ENCODE results near the gene EPN1. TPM values are rescaled to one million over a fixed set of nuclear protein-coding genes. Genes with fewer than 3 reads are reported as not detected.

EPN1 gene
- total and polyA plus RNA-seq, 2 of the 13 experiments (the other 11 are each of a cell fraction or from before 2014, with no cell fraction given): 28.9 to 31.7 TPM

DNA sequence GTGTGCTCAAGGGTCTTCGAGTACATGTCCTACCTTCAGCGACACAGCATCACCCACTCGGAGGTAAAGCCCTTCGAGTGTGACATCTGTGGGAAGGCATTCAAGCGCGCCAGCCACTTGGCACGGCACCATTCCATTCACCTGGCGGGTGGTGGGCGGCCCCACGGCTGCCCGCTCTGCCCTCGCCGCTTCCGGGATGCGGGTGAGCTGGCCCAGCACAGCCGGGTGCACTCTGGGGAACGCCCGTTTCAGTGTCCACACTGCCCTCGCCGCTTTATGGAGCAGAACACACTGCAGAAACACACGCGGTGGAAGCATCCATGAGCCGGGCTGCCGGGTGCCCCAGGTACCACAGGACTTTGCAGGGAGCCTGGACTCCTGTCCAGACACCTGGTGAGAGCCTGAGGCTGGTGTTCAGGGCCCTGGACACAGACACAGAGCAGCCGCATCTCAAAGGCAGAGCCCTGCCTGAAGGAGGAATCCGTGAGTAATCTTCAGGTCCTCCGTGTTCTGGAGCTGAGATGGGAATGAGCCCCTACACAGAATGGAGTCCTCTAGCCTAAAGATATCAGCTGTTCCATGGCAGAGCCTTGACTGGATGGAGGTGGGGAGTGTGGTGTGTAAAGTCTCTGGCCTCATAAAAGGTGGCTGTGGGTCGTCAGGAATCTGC, 30.0 kb upstream of the EPN1 start:
- Histone ChIP-seq H2AFZ (ENCODE audit: low read length) (no peak overlapping the region), H3K9me3 (ENCODE audit: low read length) (no peaks in the 10 kb centered on the region), H3K4me3 (replicated peaks in 1 of 3; ENCODE audit: insufficient read depth in 1 of 3, low read depth in 2 of 3, low read length in 3 of 3) (peak overlapping the region; percentile 92 to 96 (median 92); a peak in 5 of 6 replicates), H3K36me3 (replicated peaks in 1 of 2; ENCODE audit: control insufficient read depth in 1 of 2, insufficient read depth in 2 of 2, low read length in 2 of 2) (peaks cover 0 to 10% of the 10 kb centered on the region in 2 experiments; a peak in 2 of 5 replicates), H3K79me2 (ENCODE audit: insufficient read depth, low read length) (peaks cover 41% of the 10 kb centered on the region), H3K4me2 (ENCODE audit: low read depth, low read length) (peak overlapping the region; percentile 84), H3K27me3 (ENCODE audit: control insufficient read depth in 1 of 2, insufficient read depth in 2 of 2, low read length in 2 of 2) (no peaks in the 10 kb centered on the region; a peak in 1 of 5 replicates), H3K27ac (ENCODE audit: extremely low read length, insufficient read depth, low read length) (no peak overlapping the region), H4K20me1 (ENCODE audit: insufficient read depth, low read length) (no peaks in the 10 kb centered on the region), H3K9ac (ENCODE audit: insufficient read depth, low read depth, low read length) (peak overlapping the region; percentile 84), H3K4me1 (ENCODE audit: insufficient read depth, low read length) (peaks cover 57% of the 10 kb centered on the region)
- TF ChIP-seq SOX13 (IDR thresholded peaks at IDR 0.05): no peak
- no peak for TF ChIP-seq SOX13 (CRISPR knock-in tag; conservative IDR thresholded peaks at IDR 0.05 in 1 of 2, IDR thresholded peaks at IDR 0.05 in 1 of 2)
- TF ChIP-seq GABPB1 (CRISPR knock-in tag; IDR thresholded peaks at IDR 0.05): peak; percentile 14; the same call in 1 of the 2 replicates
- TF ChIP-seq RBFOX2 (IDR thresholded peaks at IDR 0.05; ENCODE audit: low read depth, low read length): peak; percentile 62
- TF ChIP-seq HMGA1 (CRISPR knock-in tag; conservative IDR thresholded peaks at IDR 0.05): no peak
- no peak for TF ChIP-seq ZSCAN21 (CRISPR knock-in tag; IDR thresholded peaks at IDR 0.05; ENCODE audit: borderline replicate concordance)
- TF ChIP-seq MIER3 (CRISPR knock-in tag; IDR thresholded peaks at IDR 0.05; ENCODE audit: borderline replicate concordance): no peak
- no peak for TF ChIP-seq ZNF883 (CRISPR knock-in tag; IDR thresholded peaks at IDR 0.05; ENCODE audit: not compliant biosample characterization)
- TF ChIP-seq ZNF136 (CRISPR knock-in tag; IDR thresholded peaks at IDR 0.05; ENCODE audit: low read depth): no peak
- no peak for TF ChIP-seq CEBPB (IDR thresholded peaks at IDR 0.05; ENCODE audit: borderline replicate concordance, low read depth, low read length)
- 0 out of 2 replicates have a peak, but pooled peaks have one; percentile 7 for TF ChIP-seq ZNF687 (CRISPR knock-in tag; IDR thresholded peaks at IDR 0.05)
- TF ChIP-seq AGO2 (optimal IDR thresholded peaks at IDR 0.05; ENCODE audit: low read depth, low read length): peak; percentile 74
- TF ChIP-seq KAT2B (IDR thresholded peaks at IDR 0.05; ENCODE audit: borderline replicate concordance, low read depth, low read length): no peak
- no peak for TF ChIP-seq PAWR (CRISPR knock-in tag; IDR thresholded peaks at IDR 0.05; ENCODE audit: borderline replicate concordance)
- TF ChIP-seq RBM22 (optimal IDR thresholded peaks at IDR 0.05; ENCODE audit: low read length): peak; percentile 47
- TF ChIP-seq ZNF790 (CRISPR knock-in tag; IDR thresholded peaks at IDR 0.05; ENCODE audit: borderline replicate concordance): no peak
- no peak for TF ChIP-seq MTF1 (CRISPR knock-in tag; IDR thresholded peaks at IDR 0.05)
- no peak for TF ChIP-seq TCF12 (IDR thresholded peaks at IDR 0.05)
- no peak for TF ChIP-seq TCF12 (CRISPR knock-in tag; IDR thresholded peaks at IDR 0.05)
- WGBS (ENCODE audit: low lambda C conversion rate): 95% methylated on average over 19 of the region's 28 CpGs
- TSS peak; percentile 67 for BruUV-seq (replicated peaks)
- ATAC-seq: no peak
- CTCF ChIA-PET (ENCODE audit: low intra/inter-chr PET ratio, low total read pairs): interaction anchor here (1.1 kb wide), 1 partner anchor 9 kb away, joined by 3 read pairs; no protein-coding TSS in a partner anchor
- POLR2A ChIA-PET: interaction anchor here (2.4 kb wide), 1 partner anchor 10 kb away, joined by 10 read pairs; the partner anchor contains the start of gene U2AF2
- in situ Hi-C loops (cut with HindIII; ENCODE audit: extremely low pct_ligation_motif_present, low pct_unique_long_range_greater_than_20kb) (no loop called here), intact Hi-C loops (cut with micrococcal nuclease; ENCODE audit: unreplicated experiment) (no loop called here)
- no peak for DNase-seq (ENCODE audit: low spot score)
- no peak for FAIRE-seq
